Uterus (tissue), 4 donors: ENCODE measurements around the gene DHX38. TPM values are rescaled to one million over a fixed set of nuclear protein-coding genes. Genes with fewer than 3 reads are reported as not detected.

Experiments used
- DNase-seq, 2 donors: peaks; one replicate each; pipeline ENCODE4 v3.0.0-alpha.2; 2019 to 2020
- H3K27ac ChIP-seq, 2 donors: fragments of 200-600 bp; sonication (generic); 1 replicate in 1 of 2; 2 replicates in 1 of 2; pipeline ENCODE4 v1.5.1; 2016 to 2018
- H3K27me3 ChIP-seq, 2 donors: fragments of 200-600 bp; sonication (generic); one replicate each; pipeline ENCODE4 v1.5.1; 2018 to 2019; ENCODE audit warnings: control low read depth in 1 of 2
- H3K36me3 ChIP-seq, 2 donors: fragments of 200-600 bp; sonication (generic); one replicate each; pipeline ENCODE4 v1.5.1; 2019; ENCODE audit warnings: control low read depth in 1 of 2
- H3K4me1 ChIP-seq, 2 donors: fragments of 200-600 bp; sonication (generic); one replicate each; pipeline ENCODE4 v1.5.1; 2018 to 2019; ENCODE audit warnings: control low read depth in 1 of 2
- H3K4me3 ChIP-seq, 2 donors: fragments of 200-600 bp; sonication (generic); 1 replicate in 1 of 2; 2 replicates in 1 of 2; pipeline ENCODE4 v1.5.1; 2018 to 2019; ENCODE audit warnings: mild to moderate bottlenecking in 1 of 2
- H3K9me3 ChIP-seq, 2 donors: fragments of 200-600 bp; sonication (generic); one replicate each; pipeline ENCODE4 v1.5.1; 2019; ENCODE audit warnings: control low read depth in 1 of 2
- POLR2A ChIP-seq, 2 donors: fragments of 450-650 bp; IDR thresholded peaks; one replicate each; pipeline ENCODE4 v1.6.1; 2016; ENCODE audit warnings: antibody characterized with exemption in 2 of 2, mild to moderate bottlenecking in 1 of 2, moderate library complexity in 1 of 2
- intact Hi-C: fragments of 100-400 bp; cut with DNase I; formaldehyde crosslinking; loops from one replicate; pipeline ENCODE4 v1.15.1; 2023; ENCODE audit warnings: low total_unique reads
- total RNA-seq, 4 donors: library from RNA; depleted of rRNA in 3 of 4; stranded (reverse); fragments of >200 nt in 3 of 4; gene quantifications; one replicate each; pipeline versions ENCODE4 v1.1.0 to v1.2.4, GENCODE V29; 2014 to 2023
- TF ChIP-seq, protein P1 (sequence below), 4 experiments: fragments of 200-600 bp in 2 of 4; fragments of 450-650 bp in 2 of 4; sonication (generic) in 2 of 4; IDR thresholded peaks; one replicate each; pipeline ENCODE4 v1.5.1; 2016 to 2019; ENCODE audit warnings: antibody characterized with exemption in 4 of 4, mild to moderate bottlenecking in 2 of 4, moderate library complexity in 1 of 4
- donor health status: DM: yes; HTN: yes; CAD: no.

Gene DHX38
- total RNA-seq, 4 donors from 2014 or later: 12.8 to 73.6 (median 41.5) TPM

DNA sequence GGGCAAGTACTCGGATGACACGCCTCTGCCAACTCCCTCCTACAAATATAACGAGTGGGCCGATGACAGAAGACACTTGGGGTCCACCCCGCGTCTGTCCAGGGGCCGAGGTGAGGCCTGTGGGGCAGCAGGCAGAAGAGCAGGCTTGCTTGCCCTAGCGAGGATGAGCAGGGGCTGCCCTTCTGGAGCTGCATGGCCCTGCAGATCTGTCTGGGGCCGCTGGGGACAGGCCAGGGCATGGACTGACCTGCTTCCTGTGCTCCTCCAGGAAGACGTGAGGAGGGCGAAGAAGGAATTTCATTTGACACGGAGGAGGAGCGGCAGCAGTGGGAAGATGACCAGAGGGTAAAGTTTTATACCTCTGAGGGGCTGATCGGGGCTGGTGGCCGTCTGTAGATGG, 5.3 kb downstream of the DHX38 start:
- DNase-seq: no peak
- no peaks in the 10 kb centered on the region for H3K4me1 ChIP-seq
- intact Hi-C loops: no loop called here
- no peak overlapping the region for H3K4me3 ChIP-seq
- no peaks in the 10 kb centered on the region for H3K9me3 ChIP-seq
- no peak overlapping the region for H3K27ac ChIP-seq
- TF ChIP-seq, protein P1, sequence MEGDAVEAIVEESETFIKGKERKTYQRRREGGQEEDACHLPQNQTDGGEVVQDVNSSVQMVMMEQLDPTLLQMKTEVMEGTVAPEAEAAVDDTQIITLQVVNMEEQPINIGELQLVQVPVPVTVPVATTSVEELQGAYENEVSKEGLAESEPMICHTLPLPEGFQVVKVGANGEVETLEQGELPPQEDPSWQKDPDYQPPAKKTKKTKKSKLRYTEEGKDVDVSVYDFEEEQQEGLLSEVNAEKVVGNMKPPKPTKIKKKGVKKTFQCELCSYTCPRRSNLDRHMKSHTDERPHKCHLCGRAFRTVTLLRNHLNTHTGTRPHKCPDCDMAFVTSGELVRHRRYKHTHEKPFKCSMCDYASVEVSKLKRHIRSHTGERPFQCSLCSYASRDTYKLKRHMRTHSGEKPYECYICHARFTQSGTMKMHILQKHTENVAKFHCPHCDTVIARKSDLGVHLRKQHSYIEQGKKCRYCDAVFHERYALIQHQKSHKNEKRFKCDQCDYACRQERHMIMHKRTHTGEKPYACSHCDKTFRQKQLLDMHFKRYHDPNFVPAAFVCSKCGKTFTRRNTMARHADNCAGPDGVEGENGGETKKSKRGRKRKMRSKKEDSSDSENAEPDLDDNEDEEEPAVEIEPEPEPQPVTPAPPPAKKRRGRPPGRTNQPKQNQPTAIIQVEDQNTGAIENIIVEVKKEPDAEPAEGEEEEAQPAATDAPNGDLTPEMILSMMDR (IDR thresholded peaks at IDR 0.05): no peak
- no peak for TF ChIP-seq POLR2A (IDR thresholded peaks at IDR 0.05)
- no peaks in the 10 kb centered on the region for H3K27me3 ChIP-seq
- H3K36me3 ChIP-seq: no peaks in the 10 kb centered on the region

DNA sequence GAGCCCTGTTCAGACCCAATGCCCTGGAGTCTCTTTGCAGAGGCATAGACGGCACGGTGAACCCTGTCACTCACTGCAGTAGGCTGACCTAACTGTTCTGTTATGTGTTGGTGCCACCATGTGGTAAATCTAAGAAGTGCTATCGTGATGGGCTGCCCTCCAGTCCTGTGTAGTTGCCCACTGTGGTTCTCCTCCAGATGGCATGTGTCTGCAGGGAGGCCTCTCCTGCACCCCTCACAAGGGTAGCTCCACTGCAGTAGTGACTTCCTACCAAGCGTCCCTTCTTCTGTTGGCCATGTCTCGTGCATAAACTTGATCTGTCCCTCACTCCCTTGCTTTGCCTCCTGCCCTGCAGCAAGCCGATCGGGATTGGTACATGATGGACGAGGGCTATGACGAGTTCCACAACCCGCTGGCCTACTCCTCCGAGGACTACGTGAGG, 5.8 kb downstream of the DHX38 start:
- Histone ChIP-seq H3K4me3 (no peak overlapping the region), H3K9me3 (no peaks in the 10 kb centered on the region), H3K36me3 (no peaks in the 10 kb centered on the region), H3K27me3 (no peaks in the 10 kb centered on the region), H3K4me1 (no peaks in the 10 kb centered on the region), H3K27ac (no peak overlapping the region)
- no peak for DNase-seq
- intact Hi-C loops: no loop called here
- TF ChIP-seq, protein P1 (IDR thresholded peaks at IDR 0.05): peak in 3 of 4 experiments; percentile 12 to 42 (median 20)
- no peak for TF ChIP-seq POLR2A (IDR thresholded peaks at IDR 0.05)

DNA sequence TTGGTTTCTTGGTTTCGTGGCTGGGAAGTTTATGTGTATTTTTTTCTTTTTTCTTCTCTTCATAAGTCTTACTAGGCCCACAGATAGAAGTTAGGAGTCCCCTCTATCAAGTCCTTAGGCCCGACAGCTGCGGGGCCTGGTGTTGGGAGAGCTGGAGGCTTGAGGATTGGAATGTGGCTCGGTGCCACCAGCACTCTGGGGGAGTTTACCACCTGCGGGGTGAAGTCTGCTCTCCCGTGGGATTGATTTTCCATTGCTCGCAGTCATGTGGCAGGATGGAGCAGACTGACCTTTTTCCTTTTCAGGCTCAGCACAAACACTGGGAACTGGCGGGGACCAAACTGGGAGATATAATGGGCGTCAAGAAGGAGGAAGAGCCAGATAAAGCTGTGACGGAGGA, 7.5 kb downstream of the DHX38 start:
- Histone ChIP-seq H3K36me3 (no peaks in the 10 kb centered on the region), H3K4me3 (no peak overlapping the region), H3K27me3 (no peaks in the 10 kb centered on the region), H3K27ac (no peak overlapping the region), H3K9me3 (no peaks in the 10 kb centered on the region), H3K4me1 (no peaks in the 10 kb centered on the region)
- DNase-seq: no peak
- no peak for TF ChIP-seq POLR2A (IDR thresholded peaks at IDR 0.05)
- TF ChIP-seq, protein P1 (IDR thresholded peaks at IDR 0.05): no peak
- intact Hi-C loops: no loop called here

DNA sequence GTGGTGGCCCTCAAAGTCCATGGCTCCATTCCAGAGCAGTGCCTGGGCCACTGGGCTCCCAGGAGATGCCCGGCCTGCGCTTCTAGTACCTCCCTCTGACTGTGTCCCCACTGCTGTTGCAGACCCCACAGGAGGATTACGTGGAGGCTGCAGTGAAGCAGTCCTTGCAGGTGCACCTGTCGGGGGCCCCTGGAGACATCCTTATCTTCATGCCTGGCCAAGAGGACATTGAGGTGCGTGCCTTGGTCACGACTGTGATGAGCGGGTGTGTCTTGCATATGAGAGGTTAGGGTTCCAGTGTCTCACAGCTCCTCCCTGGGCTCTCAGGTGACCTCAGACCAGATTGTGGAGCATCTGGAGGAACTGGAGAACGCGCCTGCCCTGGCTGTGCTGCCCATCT, 11.3 kb downstream of the DHX38 start:
- H3K27ac ChIP-seq: no peak overlapping the region
- H3K36me3 ChIP-seq: no peaks in the 10 kb centered on the region
- TF ChIP-seq, protein P1 (IDR thresholded peaks at IDR 0.05): no peak
- no peak for TF ChIP-seq POLR2A (IDR thresholded peaks at IDR 0.05)
- H3K4me3 ChIP-seq: no peak overlapping the region
- no peaks in the 10 kb centered on the region for H3K27me3 ChIP-seq
- intact Hi-C loops: no loop called here
- no peaks in the 10 kb centered on the region for H3K9me3 ChIP-seq
- H3K4me1 ChIP-seq: no peaks in the 10 kb centered on the region
- no peak for DNase-seq

DNA sequence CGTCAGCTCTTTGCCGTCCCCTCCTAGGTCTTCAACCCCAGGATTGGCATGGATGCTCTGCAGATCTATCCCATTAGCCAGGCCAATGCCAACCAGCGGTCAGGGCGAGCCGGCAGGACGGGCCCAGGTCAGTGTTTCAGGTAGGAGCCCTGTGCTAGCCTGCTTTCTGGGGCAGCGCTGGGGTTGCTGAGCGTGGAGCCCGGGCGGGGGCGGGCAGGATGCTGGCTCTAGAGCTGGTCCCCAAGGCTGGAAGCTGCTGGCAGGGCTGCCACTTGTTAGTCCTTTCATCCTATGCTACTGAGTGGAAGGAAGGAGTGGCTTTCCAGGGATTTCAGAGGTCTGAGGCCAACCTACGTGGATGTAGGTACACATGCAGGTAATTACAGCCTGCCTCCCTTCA, 12.3 kb downstream of the DHX38 start:
- TF ChIP-seq, protein P1 (IDR thresholded peaks at IDR 0.05): no peak
- TF ChIP-seq POLR2A (IDR thresholded peaks at IDR 0.05): no peak
- H3K4me1 ChIP-seq: no peaks in the 10 kb centered on the region
- H3K36me3 ChIP-seq: no peaks in the 10 kb centered on the region
- DNase-seq: no peak
- no peaks in the 10 kb centered on the region for H3K9me3 ChIP-seq
- H3K27me3 ChIP-seq: no peaks in the 10 kb centered on the region
- H3K4me3 ChIP-seq: no peak overlapping the region
- intact Hi-C loops: no loop called here
- H3K27ac ChIP-seq: no peak overlapping the region
